Fibroblast of skin of right quadriceps (primary cell): Measurements from ENCODE around the gene EVPLL.
"Not testable (repeated sequence)": the region's sequence is repeated elsewhere in the genome, so short reads cannot be mapped to it uniquely, and the experiment has no call there.

Experiments
- DNase-seq: peaks from one replicate; pipeline ENCODE4 v3.0.0-alpha.2; 2013

Gene EVPLL

DNA sequence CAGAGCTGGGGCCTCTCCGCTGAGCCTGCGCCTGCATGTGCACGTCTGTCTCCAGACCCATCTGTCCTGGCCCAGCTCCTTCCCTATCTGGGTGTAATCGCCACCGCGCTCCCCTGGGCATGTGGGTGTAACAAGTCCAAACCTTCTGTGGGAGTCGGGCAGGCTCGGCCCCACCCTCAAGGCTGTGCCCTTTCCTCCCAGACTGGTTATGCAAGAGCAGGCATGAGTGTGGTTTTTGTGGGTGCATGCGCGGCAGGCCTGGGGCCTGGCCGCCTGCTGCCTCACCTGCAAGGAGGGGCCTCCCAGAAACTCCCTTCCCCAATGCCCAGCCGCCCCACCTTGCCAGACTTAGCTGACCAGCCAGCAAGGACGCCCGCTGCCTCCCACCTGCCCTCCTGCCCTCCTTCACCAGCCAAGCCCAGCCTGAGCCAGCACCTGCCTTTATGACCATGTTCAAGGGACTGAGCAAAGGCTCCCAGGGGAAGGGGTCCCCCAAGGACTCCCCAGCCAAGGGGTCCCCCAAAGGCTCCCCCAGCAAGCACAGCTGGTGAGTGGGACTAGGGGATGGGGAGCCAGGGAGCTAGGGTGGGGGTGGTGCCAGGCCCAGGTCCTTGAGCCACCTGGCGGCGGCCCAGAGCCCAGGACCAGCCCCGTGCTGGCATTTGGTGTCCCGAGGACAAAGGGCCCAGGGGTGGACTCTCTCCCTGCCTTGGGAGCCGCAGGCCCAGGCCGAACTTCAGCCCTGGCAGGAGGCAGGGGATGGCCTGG, at the start of gene EVPLL:
Gene EVPLL, plus strand, starts transcription at position 342 of the 768 bp plus-strand sequence. CDS start 3,160 bp downstream, outside the sequence.
- DNase-seq = no peak

DNA sequence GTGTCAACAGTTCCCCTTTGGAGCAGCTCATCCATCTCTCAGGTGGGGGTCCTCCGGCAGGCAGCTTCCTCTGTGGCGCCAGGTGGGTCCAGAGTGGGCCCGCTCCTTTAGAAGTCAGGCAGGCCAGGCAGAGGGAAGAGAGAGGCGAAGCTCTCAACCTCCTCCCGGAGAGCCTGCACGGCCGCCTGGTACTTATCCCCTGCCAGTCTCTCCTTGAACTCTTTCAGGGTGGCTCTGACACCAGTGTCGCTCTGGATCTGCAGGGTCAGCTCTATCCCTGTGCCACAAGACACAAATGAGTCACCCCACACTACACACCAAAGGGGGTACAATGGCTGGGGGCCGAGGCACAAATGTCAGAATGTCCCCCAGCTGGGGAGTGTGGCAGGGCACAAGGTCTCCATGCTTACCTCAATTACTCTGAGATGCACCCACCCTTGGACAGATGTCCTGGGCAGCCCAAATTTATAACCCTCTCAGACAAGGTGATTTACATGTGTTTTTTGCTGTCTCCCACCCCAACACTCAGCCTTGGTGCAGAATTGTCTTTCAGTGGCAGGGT, 48.9 kb upstream of the EVPLL start:
- DNase-seq = no peak

DNA sequence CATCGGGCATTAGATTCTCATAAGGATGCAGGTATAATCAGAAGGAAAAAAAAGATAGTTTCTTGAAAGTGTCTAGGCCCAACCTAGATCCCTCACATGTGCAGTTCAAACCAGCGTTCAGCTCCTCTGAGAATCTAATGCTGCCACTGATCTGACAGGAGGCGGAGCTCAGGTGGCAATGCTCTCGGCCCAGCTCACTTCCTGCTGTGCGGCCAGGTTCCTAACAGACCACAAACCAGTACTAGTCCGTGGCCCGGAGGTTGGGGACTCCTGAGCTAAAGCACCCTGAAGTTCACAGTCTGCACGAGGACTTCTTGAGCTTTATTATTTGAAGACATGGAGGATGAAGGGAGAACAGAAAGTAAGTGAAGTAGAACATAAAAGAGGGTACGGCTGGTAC, 45.7 kb upstream of the EVPLL start:
- DNase-seq = no peak

DNA sequence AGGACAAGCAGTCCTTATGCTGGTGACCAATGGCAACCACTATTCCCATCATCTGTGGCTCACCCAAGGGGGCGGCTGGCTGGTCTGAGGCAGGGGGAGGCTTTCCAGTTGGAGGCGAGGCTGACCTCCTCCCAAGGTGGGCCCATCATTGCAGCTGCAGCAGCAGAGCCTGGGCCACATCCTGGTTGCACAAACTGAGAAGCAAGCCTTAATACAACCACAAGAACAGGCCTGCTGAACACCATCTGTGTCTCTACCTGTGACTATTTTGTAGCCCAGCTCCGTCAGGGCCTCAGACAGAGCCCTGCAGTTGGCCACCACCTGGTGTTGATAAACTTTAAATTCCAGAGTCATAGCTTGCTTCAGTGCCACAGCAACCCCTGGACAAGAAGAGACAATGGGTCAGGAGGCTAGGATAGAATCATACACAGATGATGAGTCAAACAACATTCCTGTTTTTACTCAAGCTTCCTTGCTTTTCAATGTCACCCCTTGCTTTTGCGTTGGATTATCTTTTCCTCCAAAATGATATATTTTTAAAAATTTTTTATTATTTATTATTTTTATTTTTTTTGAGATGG, 44.6 kb upstream of the EVPLL start:
- no peak for DNase-seq

DNA sequence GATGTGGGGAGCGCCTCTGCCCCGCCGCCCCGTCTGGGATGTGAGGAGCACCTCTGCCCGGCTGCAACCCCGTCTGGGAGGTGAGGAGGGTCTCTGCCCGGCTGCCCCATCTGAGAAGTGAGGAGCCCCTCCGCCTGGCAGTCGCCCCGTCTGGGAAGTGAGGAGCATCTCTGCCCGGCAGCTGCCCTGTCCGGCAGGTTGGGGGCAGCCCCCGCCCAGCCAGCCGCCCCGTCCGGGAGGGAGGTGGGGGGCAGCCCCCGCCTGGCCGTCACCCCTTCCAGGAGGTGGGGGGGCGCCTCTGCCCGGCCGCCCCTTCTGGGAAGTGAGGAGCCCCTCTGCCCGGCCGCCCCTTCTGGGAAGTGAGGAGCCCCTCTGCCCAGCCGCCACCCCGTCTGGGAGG, 39.4 kb upstream of the EVPLL start:
- not testable (repeated sequence) for DNase-seq

DNA sequence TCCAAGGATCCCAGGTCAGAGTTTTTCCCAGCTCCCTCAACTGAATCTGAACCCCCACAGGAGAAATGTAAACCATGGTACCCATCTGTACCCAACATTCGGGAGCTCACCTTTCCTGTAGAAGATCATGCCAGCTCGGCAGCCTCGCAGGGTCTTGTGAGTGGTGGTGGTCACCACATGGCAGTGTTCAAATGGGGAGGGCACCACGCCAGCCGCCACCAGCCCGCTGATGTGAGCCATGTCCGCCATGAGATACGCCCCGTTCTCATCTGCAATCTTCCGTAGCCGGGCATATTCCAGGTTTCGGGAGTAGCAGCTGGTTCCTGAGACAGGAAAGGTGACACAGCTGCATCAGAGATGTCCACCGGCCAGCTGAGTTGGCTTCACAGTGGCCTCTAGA, 37.6 kb upstream of the EVPLL start:
- no peak for DNase-seq

DNA sequence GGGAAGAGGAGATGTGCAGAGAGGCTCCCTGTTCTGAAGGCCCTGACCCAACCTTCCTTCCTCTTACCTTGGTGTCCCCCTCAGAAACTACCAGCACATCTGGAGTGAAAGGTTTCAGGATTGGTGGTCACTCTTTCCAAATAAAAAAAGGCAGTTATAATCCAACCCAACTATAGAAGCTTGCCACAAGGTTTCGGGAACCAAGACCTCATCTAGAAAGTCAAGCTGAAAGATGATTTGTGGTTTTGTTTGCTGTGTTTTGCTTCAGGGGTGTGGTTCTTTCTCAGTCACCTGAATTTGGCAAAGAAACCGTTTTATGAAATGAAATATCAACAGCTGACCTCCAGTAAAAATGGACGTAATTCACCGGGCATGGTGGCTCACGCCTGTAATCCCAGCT, 33.6 kb upstream of the EVPLL start:
- no peak for DNase-seq

DNA sequence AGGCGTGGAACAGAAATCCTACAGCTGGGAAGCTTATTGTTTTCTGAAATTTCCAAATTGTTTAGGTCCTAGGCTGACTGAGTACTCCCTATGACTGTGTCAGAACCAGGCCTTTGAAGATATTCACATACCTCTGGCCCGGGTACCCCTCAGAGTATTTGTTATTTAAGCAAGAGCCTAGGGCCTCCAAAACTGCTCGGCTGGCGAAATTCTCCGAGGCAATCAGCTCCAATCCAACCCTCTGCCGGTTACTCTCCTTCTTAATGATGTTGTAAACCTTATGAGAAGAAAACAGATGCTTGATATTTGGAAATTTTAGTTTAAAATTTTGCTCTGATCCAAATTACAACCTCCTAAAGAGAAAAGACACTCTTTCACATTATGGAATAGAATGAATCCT, 24.0 kb upstream of the EVPLL start:
- DNase-seq = no peak

DNA sequence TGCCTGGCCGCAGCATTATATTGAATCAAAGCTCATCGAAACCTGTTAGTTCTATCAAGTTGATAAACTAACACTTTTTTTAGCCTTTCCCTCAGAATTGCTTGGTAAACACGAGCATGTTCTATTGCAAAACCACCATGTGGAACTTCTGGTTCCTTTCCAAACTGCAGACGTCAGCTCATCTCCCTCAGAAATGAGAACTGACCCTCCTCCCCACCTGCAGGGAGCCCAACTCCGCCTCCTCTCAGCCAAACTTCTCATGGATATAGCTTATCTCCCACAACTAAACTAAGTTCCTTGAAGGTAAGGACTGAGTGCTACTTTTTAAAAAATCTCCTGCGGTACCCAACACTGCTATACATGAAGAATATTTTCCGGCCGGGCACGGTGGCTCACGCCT, 21.0 kb upstream of the EVPLL start:
- DNase-seq = peak; percentile 27

DNA sequence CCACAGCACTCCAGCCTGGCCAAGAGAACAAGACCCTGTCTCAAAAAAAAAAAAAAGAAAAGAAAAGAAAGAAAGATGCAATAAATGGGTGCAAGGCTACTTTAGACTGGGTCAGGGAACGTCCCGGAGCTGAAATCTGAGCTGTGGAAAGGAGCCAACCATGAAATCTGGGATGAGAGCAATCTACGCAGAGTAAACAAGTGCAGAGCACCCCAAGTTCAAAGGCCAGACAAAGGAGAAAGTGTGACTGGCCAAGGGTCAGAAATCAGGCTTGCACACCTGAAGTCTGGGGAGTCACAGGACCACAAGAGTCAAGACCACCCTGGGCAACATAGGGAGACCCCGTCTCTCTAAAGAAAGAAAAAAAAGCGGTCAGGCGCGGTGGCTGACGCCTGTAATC, 17.1 kb upstream of the EVPLL start:
- no peak for DNase-seq

DNA sequence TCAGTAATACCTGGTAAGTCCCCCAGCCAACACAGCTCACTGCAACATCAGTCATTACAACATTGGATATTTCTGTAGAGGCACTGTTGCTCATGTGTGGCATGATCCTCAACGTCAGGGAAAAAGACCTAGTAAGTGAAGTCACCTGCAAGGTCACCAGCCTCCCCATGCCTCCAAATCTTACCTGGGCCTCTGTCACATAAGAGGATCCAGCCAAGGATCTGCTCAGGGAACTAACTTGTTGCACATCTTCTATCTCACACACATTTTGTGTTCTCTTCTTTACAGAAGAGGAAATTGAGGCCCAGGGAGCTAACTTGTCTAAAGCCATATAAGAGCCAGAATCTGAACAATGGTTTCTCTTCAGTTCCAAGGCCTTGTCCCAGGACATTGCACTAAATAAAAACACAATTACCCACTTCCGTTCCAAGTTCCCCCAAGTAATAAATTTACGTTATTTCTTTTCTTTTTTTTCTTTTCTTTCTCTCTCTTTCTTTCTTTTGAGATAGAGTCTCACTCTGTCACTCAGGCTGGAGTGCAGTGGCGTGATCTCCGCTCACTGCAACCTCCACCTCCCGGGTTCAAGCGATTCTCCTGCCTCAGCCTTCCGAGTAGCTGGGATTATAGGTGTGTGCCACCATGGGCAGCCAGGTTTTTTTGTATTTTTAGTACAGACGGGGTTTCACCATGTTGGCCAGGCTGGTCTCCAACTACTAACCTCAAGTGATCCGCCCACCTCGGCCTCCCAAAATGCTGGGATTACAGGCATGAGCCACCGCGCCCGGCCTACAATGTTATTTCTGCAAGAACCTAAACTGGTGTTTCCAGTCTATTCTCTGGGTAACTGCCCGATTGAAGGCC, 15.5 kb upstream of the EVPLL start:
- DNase-seq = no peak

DNA sequence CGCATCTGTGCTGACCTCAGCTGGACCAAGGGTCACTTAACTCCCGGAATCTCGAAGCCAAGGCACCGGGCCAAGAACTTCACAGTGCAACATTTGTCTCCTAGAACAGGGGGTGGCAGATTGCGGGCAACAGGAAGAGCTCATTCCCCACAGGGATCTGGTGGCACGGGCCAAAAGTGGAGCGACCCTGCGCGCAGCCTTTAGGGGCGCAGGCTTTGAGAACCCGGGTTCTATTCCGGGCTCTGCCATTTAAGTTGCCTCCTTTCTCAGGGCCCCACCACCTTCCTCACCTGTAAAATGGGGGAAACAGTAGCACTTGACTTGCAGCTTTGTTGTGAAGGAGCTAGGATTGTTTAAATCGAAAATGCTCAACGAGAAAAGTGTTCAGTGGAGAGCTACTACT, 14.9 kb upstream of the EVPLL start:
- no peak for DNase-seq

DNA sequence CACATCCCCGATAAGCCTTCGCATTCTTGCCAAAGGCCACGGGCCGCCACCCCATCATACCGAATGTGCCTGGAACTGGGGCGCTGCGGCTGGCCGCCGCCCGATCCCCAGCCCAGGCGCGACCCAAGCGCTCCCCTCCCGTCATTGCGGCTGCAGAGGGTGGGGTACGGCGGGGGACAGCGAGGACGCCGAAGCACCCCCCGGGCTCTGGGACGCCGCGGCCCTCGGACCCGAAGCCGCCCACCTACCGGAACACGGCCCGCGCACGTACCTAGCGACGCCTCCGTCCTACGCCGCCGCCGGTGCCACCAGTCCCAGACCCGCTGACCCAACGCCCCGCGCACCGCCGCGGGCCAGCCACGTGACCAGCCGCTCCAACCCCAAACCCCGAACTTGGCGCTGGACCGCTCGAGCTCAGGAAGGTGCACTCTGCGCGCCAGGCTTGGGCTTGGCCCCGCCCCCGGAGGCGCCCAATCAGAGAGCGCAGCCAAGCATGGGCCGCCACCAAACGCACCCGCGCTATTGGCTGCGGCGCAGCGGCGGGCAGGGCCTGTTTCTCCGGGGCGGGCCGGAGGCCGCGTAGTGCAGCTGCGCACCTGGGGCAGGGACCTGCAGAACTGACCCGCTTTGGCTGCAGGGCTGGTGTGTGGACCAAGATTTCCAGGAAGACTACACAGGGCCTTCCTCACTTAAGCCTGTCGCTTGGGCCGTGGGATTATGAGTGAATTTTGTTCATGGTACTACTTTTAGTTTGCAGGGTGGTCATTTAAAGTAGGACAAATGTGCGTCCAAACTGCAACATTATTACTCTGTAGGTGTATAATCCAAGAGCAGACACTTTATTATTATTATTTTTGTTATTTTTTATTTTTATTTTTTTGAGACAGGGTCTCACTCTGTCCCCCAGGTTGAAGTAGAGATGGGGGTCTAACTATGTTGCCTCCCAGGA, 14.2 kb upstream of the EVPLL start, which contains the start of gene SHMT1:
Gene SHMT1, minus strand, starts transcription at position 450 of the 949 bp plus-strand sequence. CDS start 7,569 bp downstream, outside the sequence.
- peak; percentile 84 for DNase-seq

DNA sequence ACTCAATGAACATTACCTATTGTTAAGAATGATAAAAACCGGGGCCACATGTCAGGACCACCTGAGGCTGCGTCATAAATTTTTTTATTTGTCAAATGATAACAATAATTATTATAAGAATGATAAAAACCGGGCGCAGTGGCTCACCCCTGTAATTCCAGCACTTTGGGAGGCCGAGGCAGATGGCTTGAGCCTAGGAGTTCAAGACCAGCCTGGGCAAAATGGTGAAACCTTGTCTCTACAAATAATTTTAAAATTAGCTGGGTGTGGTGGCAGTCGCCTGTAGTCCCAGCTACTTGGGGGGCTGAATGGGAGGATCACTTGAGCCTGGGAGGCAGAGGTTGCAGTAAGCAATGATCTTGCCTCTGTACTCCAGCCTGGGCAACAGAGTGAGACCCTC, 13.4 kb upstream of the EVPLL start:
- DNase-seq = no peak

DNA sequence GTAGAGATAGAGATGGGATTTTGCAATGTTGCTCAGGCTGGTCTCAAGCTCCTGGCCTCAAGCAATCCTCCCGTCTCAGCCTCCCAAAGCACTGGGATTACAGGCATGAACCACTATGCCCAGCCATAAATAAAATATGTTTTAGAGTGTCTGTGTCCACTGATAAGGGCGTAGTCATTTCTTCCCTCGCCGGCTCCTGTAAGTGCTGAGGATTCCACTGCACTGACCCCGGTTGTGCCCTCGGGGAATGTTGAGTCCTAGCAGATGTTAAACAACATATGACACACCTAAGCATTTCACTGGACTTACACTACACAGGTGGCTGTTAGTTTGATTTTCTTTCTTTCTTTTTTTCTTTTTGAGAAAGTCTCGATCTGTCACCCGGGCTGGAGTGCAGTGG, 8.6 kb upstream of the EVPLL start:
- no peak for DNase-seq

DNA sequence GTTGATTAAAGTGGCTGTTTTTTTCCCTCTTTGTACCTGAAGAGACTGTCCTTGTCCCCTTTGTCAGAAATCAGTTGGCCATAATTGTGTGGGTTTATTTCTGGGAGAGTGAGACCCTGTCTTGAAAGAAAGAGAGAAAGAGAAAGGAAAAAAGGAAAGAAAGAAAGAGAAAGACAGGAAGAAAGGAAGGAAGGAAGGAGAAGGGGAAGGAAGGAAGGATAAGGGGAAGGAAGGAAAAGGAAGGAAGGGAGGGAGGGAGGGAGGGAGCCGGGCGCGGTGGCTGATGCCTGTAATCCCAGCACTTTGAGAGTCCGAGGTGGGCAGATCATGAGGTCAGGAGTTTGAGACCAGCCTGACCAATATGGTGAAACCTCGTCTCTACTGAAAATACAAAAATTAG, 6.8 kb upstream of the EVPLL start:
- DNase-seq = no peak

DNA sequence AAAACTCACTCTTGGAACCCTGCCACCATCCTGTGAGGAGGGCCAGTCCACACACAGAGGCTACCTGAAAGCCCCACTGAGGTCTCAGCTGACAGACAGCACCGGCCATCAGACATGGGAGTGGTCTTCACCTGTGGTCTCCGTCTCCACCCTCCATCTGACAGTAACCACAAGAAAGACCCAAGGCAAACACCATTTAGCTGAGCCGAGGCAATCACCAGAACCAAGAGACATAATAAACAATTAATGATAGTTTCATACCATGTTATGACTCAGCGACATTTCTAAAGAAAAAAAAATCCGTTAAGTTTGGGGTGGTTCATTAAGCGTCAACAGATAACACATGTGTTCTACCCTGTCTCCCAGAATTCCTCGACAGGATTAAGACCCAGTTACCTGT, 6.1 kb upstream of the EVPLL start:
- DNase-seq = no peak

DNA sequence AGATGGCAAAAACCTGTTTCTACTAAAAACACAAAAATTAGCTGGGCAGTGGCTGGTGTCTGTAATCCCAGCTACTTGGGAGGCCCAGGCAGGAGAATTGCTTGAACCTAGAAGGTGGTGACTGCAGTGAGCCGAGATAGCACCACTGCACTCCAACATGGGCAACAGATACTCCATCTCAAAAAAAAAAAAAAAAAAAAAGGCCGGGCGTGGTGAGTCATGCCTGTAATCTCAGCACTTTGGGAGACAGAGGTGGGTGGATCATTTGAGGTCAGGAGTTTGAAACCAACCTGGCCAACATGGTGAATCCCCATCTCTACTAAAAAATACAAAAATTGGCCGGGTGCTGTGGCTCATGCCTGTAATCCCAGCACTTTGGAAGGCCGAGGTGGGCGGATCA, 4.4 kb upstream of the EVPLL start:
- not testable (repeated sequence) for DNase-seq

DNA sequence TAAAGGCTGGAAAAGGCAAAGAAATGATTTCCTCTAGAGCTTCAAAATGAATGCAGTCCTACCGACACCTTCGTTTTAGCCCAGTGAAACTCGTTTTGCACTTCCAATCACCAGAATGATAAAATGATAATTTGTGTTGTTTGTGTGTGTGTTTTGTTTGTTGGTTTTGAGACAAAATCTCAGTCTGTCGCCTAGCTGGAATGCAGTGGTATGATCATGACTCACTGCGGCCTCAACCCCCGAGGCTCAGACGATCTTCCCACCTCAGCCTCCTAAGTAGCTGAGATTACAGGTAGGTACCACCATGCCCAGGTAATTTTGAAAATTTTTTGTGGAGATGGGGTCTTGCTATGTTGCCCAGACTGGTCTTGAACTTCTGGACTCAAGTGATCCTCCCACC, 3.4 kb upstream of the EVPLL start:
- no peak for DNase-seq

DNA sequence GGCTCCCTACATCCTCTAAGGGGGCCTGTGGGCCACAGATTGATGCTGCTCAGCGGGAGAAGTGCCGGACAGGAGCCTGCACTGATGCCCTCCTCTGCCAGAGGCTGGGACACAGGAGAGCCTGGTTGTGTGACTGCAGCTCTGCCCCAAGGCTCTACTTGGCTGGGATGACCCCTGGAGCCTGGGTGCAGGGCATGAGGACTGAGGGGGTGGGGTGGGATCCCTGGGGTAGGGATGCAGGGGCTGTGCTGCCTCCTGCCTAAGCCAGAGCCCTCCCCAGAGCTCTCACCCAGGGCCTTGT, 577 bp downstream of the EVPLL start:
- DNase-seq = no peak

DNA sequence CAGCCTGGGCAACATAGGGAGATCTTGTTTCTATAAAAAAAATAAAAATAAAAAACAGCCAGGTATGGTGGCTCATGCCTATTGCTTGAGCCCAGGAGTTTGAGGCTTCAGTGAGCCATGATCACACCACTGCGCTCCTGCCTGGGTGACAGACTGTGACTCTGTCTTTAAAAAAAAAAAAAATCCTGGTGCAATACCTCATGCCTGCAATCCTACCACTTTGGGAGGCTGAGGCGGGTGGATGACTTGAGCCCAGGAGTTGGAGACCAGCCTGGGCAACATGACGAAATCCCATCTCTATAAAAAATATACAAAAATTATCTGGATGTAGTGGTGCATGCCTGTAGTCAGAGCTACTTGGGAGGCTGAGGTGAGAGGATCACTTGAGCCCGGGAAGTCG, 1.0 kb downstream of the EVPLL start:
- not testable (repeated sequence) for DNase-seq
